ENCODE measurements around the gene OR4E1. TPM values are rescaled to one million over a fixed set of nuclear protein-coding genes. Genes with fewer than 3 reads are reported as not detected.

Gene OR4E1, protein sequence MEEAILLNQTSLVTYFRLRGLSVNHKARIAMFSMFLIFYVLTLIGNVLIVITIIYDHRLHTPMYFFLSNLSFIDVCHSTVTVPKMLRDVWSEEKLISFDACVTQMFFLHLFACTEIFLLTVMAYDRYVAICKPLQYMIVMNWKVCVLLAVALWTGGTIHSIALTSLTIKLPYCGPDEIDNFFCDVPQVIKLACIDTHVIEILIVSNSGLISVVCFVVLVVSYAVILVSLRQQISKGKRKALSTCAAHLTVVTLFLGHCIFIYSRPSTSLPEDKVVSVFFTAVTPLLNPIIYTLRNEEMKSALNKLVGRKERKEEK
- not detected in 2 replicates for total RNA-seq

DNA sequence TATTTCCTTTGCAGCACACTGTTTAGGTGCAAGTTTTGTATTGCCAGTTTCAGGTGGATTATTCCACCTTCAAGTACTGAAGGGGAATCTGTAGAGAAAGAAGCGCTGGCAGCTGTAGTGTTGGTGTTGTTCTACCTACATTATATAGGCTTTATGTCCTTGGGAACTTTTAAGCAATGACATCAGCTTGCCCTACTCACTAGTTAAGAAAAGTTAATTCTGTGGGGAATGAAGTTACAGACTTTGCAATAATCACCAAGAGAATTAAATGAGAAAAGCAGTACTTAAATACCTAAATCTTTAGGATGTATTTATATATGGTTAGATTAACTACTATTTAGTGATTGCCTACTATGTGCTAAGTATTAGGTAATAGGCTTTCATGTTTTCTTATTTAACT, at the start of gene OR4E1:
Gene OR4E1 (minus strand): TSS at position 101 of the 400 bp plus-strand sequence. CDS start 2,883 bp downstream, outside the sequence.
- DNase-seq (ENCODE audit: low read depth), result no peak
- no peak within 1 kb of the TSS for H3K4me3 ChIP-seq (ENCODE audit: low read depth, low read length)

DNA sequence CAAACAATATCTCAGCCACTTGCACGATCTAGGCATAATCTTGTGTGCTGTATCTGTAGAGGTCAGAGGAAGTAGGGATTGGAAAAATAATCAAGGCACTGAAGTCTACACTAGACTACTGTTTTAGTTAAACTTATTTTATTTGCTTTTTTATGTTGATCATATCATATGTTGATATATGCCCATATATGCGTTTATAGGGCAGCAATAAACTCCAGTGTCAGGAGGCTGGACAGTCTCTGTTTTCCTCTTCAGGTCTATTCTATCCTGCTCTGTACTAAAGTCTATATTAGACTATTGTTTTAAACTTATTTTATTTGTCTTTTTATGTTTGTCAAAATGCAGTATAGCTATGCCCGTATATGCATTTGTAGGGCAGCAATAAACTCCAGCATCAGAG, 47.9 kb upstream of the OR4E1 start:
- Histone ChIP-seq H3K27me3 (ENCODE audit: control insufficient read depth, insufficient read depth, low read length) (no peaks in the 10 kb centered on the region), H3K4me3 (ENCODE audit: low read depth, low read length) (no peak overlapping the region), H3K36me3 (ENCODE audit: control insufficient read depth, insufficient read depth, low read length) (no peaks in the 10 kb centered on the region)
- TF ChIP-seq, protein P1, sequence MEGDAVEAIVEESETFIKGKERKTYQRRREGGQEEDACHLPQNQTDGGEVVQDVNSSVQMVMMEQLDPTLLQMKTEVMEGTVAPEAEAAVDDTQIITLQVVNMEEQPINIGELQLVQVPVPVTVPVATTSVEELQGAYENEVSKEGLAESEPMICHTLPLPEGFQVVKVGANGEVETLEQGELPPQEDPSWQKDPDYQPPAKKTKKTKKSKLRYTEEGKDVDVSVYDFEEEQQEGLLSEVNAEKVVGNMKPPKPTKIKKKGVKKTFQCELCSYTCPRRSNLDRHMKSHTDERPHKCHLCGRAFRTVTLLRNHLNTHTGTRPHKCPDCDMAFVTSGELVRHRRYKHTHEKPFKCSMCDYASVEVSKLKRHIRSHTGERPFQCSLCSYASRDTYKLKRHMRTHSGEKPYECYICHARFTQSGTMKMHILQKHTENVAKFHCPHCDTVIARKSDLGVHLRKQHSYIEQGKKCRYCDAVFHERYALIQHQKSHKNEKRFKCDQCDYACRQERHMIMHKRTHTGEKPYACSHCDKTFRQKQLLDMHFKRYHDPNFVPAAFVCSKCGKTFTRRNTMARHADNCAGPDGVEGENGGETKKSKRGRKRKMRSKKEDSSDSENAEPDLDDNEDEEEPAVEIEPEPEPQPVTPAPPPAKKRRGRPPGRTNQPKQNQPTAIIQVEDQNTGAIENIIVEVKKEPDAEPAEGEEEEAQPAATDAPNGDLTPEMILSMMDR (IDR thresholded peaks at IDR 0.05; ENCODE audit: insufficient read depth, low read length, poor library complexity, severe bottlenecking), result no peak
- no peak for DNase-seq (ENCODE audit: low read depth)

More for the DNA sequence above, at the start of gene OR4E1:
- Histone ChIP-seq H3K36me3 (ENCODE audit: control insufficient read depth, insufficient read depth, low read length) (no peaks in the 10 kb centered on the region), H3K27me3 (ENCODE audit: control insufficient read depth, insufficient read depth, low read length) (no peaks in the 10 kb centered on the region)
- TF ChIP-seq, protein P1 (IDR thresholded peaks at IDR 0.05; ENCODE audit: insufficient read depth, low read length, poor library complexity, severe bottlenecking), result no peak

DNA sequence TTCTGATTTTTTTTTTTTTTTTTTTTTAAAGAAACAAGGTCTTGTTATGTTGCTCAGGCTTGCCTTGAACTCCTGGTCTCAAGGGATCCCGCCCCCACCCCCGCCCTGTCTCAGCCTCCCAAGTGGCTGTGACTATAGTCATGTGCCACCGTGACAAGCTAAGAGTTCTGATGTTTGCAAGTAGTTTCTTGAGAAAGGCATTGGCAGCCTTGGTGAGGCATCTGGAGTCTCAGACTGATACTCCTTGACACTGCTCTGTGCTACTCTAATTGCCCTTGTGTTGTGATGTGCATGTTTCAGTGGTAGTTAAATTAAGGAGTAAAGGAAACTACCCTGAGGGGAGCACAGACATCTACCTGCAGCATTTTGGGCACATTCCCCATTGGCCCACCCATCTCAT, 46.2 kb upstream of the OR4E1 start:
- DNase-seq (ENCODE audit: low read depth), result no peak
- TF ChIP-seq, protein P1 (IDR thresholded peaks at IDR 0.05; ENCODE audit: insufficient read depth, low read length, poor library complexity, severe bottlenecking), result no peak
- Histone ChIP-seq H3K36me3 (ENCODE audit: control insufficient read depth, insufficient read depth, low read length) (no peaks in the 10 kb centered on the region), H3K4me3 (ENCODE audit: low read depth, low read length) (no peak overlapping the region), H3K27me3 (ENCODE audit: control insufficient read depth, insufficient read depth, low read length) (no peaks in the 10 kb centered on the region)

DNA sequence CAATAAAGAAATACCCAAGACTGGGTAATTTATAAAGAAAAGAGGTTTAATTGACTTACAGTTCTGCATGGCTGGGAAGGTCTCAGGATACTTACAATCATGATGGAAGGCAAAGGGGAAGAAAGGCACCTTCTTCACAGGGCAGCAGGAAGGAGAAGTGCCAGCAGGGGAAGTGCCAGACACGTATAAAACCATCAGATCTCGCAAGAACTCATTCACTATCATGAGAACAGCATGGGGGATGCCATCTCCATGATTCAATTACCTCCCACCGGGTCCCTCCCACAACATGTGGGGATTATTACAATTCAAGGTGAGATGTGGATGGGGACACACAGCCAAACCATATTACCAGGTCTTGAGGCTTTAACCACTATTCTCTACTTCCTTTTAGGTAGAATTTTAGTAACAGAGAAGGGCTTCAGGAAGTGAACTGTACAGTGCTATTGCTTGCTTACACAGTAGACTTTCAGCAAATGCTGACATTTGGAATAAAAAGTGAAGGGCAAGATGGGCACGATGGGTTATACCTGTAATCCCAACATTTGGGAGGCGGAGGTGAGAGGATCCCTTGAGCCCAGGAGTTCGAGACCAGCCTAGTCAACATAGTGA, 40.8 kb upstream of the OR4E1 start:
- Histone ChIP-seq H3K27me3 (ENCODE audit: control insufficient read depth, insufficient read depth, low read length) (no peaks in the 10 kb centered on the region), H3K4me3 (ENCODE audit: low read depth, low read length) (no peak overlapping the region), H3K36me3 (ENCODE audit: control insufficient read depth, insufficient read depth, low read length) (no peaks in the 10 kb centered on the region)
- TF ChIP-seq, protein P1 (IDR thresholded peaks at IDR 0.05; ENCODE audit: insufficient read depth, low read length, poor library complexity, severe bottlenecking), result no peak
- no peak for DNase-seq (ENCODE audit: low read depth)

DNA sequence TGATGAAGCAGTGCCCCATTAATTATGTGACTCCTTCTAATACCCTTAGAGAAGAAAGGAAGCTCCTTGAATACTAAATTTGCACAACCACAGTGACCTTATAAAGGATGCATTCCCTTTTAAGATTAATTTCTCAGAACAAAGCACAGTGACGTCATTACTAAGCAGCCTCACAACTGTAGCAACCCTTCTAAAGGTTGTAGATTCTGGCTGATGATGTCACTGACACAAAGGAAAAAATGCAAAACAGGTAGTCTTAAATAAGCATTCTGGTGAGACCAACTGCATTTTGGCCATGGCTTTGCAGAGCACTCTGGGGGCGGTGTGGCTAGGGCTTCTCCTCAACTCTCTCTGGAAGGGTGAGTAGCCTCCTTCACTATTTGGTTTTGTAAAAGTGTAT, 38.4 kb upstream of the OR4E1 start:
- TF ChIP-seq, protein P1 (IDR thresholded peaks at IDR 0.05; ENCODE audit: insufficient read depth, low read length, poor library complexity, severe bottlenecking), result no peak
- Histone ChIP-seq H3K4me3 (ENCODE audit: low read depth, low read length) (no peak overlapping the region), H3K36me3 (ENCODE audit: control insufficient read depth, insufficient read depth, low read length) (no peaks in the 10 kb centered on the region), H3K27me3 (ENCODE audit: control insufficient read depth, insufficient read depth, low read length) (no peaks in the 10 kb centered on the region)
- DNase-seq (ENCODE audit: low read depth), result no peak

Data from kidney epithelial cell (primary cell).